Motor neuron (in vitro differentiated cells): ENCODE measurements around the gene DACT2. TPM values are rescaled to one million over a fixed set of nuclear protein-coding genes. Genes with fewer than 3 reads are reported as not detected.
"Not testable (repeated sequence)": the region's sequence is repeated elsewhere in the genome, so short reads cannot be mapped to it uniquely, and the experiment has no call there.

Experiments used
- ATAC-seq, 8 experiments: fragments of 200-7000 bp; cut with Tn5 transposase; replicated peaks in 6 of 8; 2 replicates each; pipeline ENCODE4 v1.8.0; 2021; ENCODE audit warnings: mild to moderate bottlenecking in 8 of 8, moderate library complexity in 8 of 8
- H3K27ac ChIP-seq, 2 donors: fragments of 250-450 bp; sonication (Bioruptor Pico); 2 replicates each; pipeline ENCODE4 v1.9.0; 2021; ENCODE audit warnings: antibody characterized with exemption in 2 of 2, mild to moderate bottlenecking in 2 of 2, moderate library complexity in 1 of 2
- H3K4me1 ChIP-seq, 2 donors: fragments of 250-450 bp; sonication (Bioruptor Pico); replicated peaks in 1 of 2; 2 replicates each; pipeline ENCODE4 v1.6.1; 2021; ENCODE audit warnings: antibody characterized with exemption in 2 of 2, mild to moderate bottlenecking in 2 of 2, moderate library complexity in 1 of 2
- H3K4me3 ChIP-seq, 5 donors: fragments of 250-450 bp; sonication (Bioruptor Pico); 2 replicates each; pipeline ENCODE4 v1.9.0; 2021; ENCODE audit warnings: antibody characterized with exemption in 5 of 5, mild to moderate bottlenecking in 5 of 5, moderate library complexity in 4 of 5
- WGBS, 10 experiments: fragments of 450-650 bp; shearing (Covaris generic); methylation state at CpG; one replicate each; pipeline ENCODE4 v1.0.0; 2022; 5-methylcytosine and 5-hydroxymethylcytosine counted together
- in situ Hi-C, 9 experiments: fragments of 400-800 bp; cut with MboI; loops; one replicate each; pipeline ENCODE4 v1.15.0; 2021; ENCODE audit warnings: low sequenced_read_pairs in 9 of 9, low pct_unique_long_range_greater_than_20kb in 2 of 9; ENCODE audit not compliant: unreplicated experiment in 9 of 9
- total RNA-seq, 8 experiments: library from RNA; unstranded; fragments of 300-600 nt; gene quantifications; 2 replicates each; pipeline versions ENCODE4 v1.2.3 to v1.2.4, GENCODE V29; 2022

The DACT2 gene
- total RNA-seq, 8 experiments from 2014 or later: 0.20 to 7.4 (median 1.1) TPM; not detected in 2

DNA sequence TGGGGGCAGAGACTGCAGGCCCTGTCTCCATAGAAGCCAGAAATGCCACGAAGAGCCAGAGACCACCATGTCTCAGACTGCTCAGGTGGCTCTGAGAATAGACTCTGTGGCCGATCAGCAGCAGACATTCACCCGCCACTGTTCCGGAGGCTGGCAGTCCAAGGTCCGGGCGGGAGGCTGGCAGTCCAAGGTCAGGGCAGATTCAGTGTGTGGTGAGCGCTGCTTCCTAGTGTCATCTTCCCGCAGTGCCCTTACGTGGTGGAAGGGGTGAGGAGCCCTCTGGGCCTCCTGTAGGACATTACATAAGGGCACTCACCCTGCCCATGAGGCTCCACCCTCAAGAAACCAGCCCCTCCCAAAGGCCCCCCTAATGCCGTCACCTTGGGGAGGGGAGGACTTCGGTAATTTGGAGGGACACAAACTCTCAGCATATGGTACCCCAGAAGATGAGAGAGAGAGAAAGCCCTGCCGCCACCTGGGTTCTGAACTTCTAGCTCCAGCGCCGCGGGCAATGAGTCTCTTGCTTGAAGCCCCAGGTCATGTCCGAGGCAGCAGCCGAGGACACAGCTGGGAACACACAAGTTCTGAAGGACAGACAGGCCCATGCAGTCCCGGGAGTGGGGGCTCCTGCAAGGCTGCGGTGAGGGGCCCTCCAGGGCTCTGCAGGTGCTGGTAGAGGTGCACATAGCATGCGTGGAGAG is 36.4 kb downstream of the DACT2 start:
- no peak for ATAC-seq
- peaks cover 18 to 20% of the 10 kb centered on the region in 2 donors for H3K4me1 ChIP-seq
- WGBS, 10 experiments: 54 to 100% (median 93%) methylated on average over 2 to 9 of the region's 20 CpGs; no CpG with 5 or more reads in 5 of the 10 experiments
- H3K27ac ChIP-seq: no peak overlapping the region
- H3K4me3 ChIP-seq: no peak overlapping the region
- in situ Hi-C loops: no loop called here

DNA sequence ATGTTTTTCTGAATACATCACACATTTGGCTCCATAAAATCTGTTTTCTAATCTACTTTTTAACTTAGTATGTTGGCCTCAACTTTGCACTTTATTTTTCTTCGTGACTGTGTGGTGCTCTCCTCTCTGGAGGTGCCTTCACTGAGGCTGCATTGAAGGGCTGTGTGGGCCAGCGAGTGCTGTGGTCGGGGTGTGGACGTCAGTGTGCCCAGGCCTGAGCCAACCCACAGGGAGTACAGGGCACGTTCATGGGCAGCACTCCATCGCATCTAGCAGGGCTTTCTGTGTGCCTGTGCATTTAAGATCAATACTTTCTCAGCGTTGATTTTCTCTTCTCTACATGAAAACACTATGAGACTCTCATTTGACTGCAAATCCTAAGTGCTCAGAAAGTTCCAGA is 37.8 kb downstream of the DACT2 start:
- peaks cover 18 to 20% of the 10 kb centered on the region in 2 donors for H3K4me1 ChIP-seq
- ATAC-seq: no peak
- no peak overlapping the region for H3K4me3 ChIP-seq
- in situ Hi-C loops: no loop called here
- no peak overlapping the region for H3K27ac ChIP-seq
- WGBS, 10 experiments: 10 to 100% (median 50%) methylated on average over 1 to 6 of the region's 7 CpGs; no CpG with 5 or more reads in 3 of the 10 experiments

DNA sequence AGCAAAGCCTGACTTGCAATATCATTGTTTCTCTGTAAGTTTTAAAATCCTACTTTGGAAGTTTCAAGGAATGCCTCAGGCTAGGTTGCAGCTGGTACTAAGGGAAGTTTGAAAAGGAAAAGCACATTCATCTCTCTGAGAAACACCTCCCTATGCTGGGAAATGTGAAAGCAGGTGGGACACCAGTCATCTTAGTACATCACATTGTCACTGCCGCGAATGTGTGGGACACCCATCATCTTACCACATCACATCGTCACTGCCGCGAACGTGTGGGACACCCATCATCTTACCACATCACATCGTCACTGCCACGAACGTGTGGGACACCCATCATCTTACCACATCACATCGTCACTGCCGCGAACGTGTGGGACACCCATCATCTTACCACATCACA is 38.3 kb downstream of the DACT2 start:
- in situ Hi-C loops, ATAC-seq, H3K4me3 ChIP-seq: not testable (repeated sequence)
- Histone ChIP-seq H3K27ac (peak overlapping the region in 1 of 2 donors; percentile 22), H3K4me1 (peaks cover 18 to 20% of the 10 kb centered on the region in 2 donors)
- WGBS, 10 experiments: 40 to 100% methylated on average over 2 of the region's 13 CpGs; no CpG with 5 or more reads in 8 of the 10 experiments

DNA sequence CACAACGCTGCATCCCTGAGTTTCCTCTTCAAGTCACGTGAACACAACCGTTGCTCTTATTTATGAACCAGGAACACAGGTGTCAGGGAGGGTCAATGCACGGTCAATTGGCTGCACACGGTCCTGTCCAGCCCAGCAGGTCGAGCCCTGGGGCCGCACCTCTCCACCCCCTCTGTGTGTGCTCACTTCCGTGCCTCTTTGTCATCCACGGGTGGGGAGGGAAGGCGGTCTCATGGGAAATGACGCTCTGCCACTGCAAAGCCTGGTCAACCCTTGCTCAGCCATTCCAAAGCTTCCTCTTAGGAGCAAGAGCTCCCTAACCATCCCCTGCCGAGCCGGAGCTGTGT is 38.7 kb downstream of the DACT2 start:
- in situ Hi-C loops: no loop called here
- Histone ChIP-seq H3K4me3 (no peak overlapping the region), H3K4me1 (peaks cover 18 to 20% of the 10 kb centered on the region in 2 donors), H3K27ac (peak overlapping the region in 1 of 2 donors; percentile 22)
- WGBS, 10 experiments: 39 to 82% (median 45%) methylated on average over 1 to 13 of the region's 13 CpGs; no CpG with 5 or more reads in 3 of the 10 experiments
- peak in 5 of 8 experiments; percentile 54 to 76 (median 73) for ATAC-seq

- ATAC-seq: peak in 5 of 8 experiments; percentile 69 to 89 (median 83)
- Histone ChIP-seq H3K4me3 (no peak overlapping the region), H3K27ac (peak overlapping the region in 1 of 2 donors; percentile 60), H3K4me1 (peaks cover 18 to 20% of the 10 kb centered on the region in 2 donors)
- WGBS, 10 experiments: 0 to 83% (median 41%) methylated on average over 1 to 9 of the region's 21 CpGs; no CpG with 5 or more reads in 3 of the 10 experiments
- in situ Hi-C loops: no loop called here
These were observed 39.3 kb downstream of the DACT2 start for GRCh38 chr6:168280020-168280898.

DNA sequence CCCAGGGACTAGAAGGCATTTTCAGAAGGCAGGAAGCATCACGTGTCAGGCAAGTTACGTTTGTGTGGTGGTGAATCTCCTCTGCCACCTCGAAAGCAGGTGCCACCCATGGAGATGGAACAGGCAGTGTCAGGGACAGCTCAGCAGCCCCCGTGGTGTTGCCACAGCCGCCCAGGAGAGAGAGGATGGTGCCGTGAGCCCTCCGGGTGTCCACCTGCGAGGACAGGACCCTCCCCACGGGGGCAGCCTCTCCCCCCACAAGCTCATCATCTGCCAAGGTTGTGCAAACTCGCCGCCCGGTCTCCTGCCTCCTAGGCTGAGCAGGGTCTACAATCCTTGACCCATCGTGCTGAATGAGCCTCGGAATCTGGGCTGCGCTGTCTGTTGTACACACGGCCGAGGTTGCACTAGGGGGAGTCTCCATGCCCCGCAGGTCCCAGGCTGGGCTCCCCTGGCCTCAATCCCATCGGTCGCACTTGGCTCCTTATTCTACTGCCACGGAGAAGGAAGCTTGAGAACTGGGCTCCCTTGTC is 40.1 kb downstream of the DACT2 start:
- 40 to 80% (median 60%) methylated on average over 1 to 9 of the region's 21 CpGs; no CpG with 5 or more reads in 4 of the 10 experiments for WGBS, 10 experiments
- in situ Hi-C loops: no loop called here

DNA sequence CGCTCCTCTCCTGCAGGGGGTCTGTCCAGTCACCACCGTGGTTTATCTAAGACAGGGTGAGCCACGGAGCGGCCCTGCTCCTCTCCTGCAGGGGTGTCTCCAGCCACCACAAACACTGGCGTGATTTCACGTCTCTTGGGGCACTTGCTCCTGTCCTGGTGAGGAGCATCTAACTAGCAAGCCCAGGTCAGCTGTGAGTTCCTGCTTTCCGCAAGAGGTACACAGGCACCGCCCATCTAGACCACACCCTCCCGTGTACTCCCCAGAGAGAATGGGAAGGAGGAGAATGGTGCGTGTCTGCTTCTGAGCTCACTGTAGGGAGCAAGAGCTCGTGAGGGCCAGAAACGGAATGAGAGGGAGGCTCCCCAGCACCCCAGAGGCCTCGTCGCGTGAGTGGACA is 40.7 kb downstream of the DACT2 start:
- no peak overlapping the region for H3K4me3 ChIP-seq
- in situ Hi-C loops: no loop called here
- H3K4me1 ChIP-seq: peaks cover 22 to 29% of the 10 kb centered on the region in 2 donors
- 88 to 94% methylated on average over 3 to 5 of the region's 15 CpGs; no CpG with 5 or more reads in 8 of the 10 experiments for WGBS, 10 experiments
- H3K27ac ChIP-seq: no peak overlapping the region
- ATAC-seq: no peak

More for the DNA sequence above, 40.1 kb downstream of the DACT2 start:
- H3K4me1 ChIP-seq: peaks cover 18 to 23% of the 10 kb centered on the region in 2 donors
- ATAC-seq: no peak
- peak overlapping the region in 1 of 2 donors; percentile 60 for H3K27ac ChIP-seq
- no peak overlapping the region for H3K4me3 ChIP-seq

DNA sequence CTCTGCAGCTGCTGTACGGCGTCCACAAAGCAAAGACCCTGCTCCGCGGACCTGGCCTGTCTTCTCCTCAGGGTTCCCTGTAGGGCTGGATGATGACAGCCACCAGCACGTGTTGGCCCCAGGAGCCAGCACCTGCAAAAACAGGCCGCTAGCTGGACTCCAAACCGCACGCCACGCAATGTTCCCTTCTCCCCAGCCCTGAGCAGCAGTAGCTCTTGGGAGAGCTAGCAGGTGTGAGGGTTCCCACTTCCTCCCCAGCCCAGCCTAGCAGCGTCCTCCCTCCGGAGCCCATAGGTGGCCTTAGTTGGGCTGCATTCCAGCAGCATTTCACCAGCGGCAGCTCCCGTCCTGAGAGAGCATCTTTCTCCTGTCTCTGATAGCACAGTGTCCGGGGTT is 42.3 kb downstream of the DACT2 start:
- no peak for ATAC-seq
- in situ Hi-C loops: no loop called here
- H3K4me3 ChIP-seq: no peak overlapping the region
- peaks cover 37 to 45% of the 10 kb centered on the region in 2 donors for H3K4me1 ChIP-seq
- no peak overlapping the region for H3K27ac ChIP-seq
- WGBS, 10 experiments: 20 to 93% (median 76%) methylated on average over 1 to 7 of the region's 14 CpGs; no CpG with 5 or more reads in 5 of the 10 experiments

DNA sequence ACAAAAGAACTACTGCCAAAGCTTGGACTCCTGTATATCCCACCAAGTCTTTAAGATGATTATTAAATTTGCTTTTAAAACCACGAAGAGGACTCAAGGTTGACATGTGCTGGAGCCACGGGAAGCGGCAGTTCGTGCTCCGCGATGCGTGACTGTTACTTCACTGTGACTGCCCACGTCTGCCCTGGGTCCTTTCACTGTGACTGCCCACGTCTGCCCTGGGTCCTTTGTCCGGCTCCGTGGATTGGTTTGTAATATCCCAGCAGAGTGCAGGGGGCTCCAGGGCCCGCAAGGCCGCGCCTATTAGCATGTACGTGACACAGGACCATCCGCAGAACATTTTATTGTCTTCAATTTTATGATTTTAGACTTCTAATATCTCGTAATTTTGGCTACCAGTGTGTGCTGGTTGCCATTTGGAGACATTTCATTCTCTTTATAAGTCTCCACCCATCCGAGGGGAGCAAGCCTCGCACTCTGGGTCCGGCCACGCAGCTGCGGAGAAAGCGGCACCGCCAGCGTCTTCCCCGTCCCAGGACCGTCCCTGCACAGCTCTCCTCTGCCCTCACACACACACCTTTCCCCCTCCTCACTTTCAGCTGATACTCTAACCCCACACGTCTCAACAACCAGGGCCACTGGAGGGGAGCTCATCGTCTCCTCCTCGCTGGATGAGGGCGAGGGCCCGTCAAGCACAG is 42.9 kb downstream of the DACT2 start:
- 67 to 97% (median 87%) methylated on average over 2 to 17 of the region's 32 CpGs; no CpG with 5 or more reads in 3 of the 10 experiments for WGBS, 10 experiments
- no peak for ATAC-seq
- Histone ChIP-seq H3K27ac (no peak overlapping the region), H3K4me3 (no peak overlapping the region), H3K4me1 (peaks cover 42 to 51% of the 10 kb centered on the region in 2 donors)
- in situ Hi-C loops: no loop called here

DNA sequence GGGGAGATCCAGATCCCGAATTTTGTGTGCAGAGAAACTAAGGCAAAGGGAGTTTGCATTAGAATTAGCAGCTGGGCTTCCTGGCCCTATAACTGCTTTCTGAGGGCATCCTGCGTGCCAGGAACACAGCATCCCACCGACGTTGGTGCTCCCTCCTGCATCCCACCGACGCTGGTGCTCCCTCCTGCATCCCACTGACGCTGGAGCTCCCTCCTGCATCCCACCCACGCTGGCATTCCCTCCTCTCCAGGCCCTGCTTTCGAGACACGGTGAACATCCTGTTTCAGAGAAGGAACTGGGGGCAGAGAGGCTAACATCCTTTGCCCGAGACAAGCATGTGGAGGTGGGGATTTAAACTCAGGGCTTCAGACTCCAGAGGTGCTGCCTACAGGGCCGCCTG is 44.4 kb downstream of the DACT2 start:
- Histone ChIP-seq H3K4me1 (peaks cover 31 to 45% of the 10 kb centered on the region in 2 donors), H3K27ac (no peak overlapping the region), H3K4me3 (no peak overlapping the region)
- 0 to 95% (median 23%) methylated on average over 1 to 7 of the region's 12 CpGs; no CpG with 5 or more reads in 5 of the 10 experiments for WGBS, 10 experiments
- in situ Hi-C loops: no loop called here
- no peak for ATAC-seq

DNA sequence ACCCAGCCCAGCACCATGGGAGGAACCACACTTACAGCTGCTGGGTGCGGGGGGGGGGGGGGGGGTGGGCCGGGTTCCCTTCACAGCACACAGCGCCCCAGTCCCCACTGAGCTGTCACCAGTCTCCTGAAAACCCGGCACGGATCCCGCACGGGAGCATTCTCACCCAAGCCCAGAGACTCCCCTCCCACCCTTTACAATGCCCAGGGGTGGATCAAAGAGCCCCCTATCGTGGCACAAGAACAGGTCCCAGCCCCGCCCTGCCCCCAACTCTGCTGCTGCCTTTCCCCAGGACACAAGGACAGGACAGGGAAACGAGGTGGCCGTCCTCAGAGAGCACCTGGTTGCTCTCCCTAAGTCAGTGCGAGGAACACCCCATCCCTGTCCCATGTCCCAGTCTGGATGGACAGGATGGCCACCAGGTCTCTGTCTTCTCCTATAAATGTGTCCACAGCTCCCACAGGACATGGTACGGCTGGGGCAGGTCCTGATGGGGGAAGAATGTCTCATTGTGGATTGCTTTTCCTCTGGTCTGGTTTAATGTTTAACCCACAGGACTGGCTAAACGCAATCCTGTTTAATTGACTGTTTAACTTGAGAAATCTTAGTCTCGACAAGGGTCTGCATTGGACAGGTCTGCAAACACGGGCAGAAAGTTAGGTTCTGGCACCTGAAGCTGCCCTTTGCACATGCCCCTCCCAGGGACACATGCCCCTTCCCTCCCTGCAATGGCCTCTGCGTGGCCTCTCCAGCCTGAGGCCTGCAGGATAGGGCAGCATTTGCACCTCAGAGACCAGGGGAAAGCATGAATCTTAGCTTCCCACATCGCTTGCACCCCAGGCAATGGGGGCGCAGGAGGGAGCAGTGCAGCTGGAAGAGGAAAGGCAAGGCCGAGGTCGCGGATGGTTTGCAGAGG is 45.3 kb downstream of the DACT2 start:
- peaks cover 23 to 37% of the 10 kb centered on the region in 2 donors for H3K4me1 ChIP-seq
- peak in 5 of 8 experiments; percentile 36 to 67 (median 62) for ATAC-seq
- H3K27ac ChIP-seq: no peak overlapping the region
- 14 to 80% (median 34%) methylated on average over 1 to 10 of the region's 22 CpGs; no CpG with 5 or more reads in 4 of the 10 experiments for WGBS, 10 experiments
- H3K4me3 ChIP-seq: no peak overlapping the region
- in situ Hi-C loops: no loop called here
